ENCODE measurements around the gene RFC5. TPM values are rescaled to one million over a fixed set of nuclear protein-coding genes. Genes with fewer than 3 reads are reported as not detected.

The RFC5 gene
- total and polyA plus RNA-seq, 2 donors: 12.9 to 41.5 TPM

DNA sequence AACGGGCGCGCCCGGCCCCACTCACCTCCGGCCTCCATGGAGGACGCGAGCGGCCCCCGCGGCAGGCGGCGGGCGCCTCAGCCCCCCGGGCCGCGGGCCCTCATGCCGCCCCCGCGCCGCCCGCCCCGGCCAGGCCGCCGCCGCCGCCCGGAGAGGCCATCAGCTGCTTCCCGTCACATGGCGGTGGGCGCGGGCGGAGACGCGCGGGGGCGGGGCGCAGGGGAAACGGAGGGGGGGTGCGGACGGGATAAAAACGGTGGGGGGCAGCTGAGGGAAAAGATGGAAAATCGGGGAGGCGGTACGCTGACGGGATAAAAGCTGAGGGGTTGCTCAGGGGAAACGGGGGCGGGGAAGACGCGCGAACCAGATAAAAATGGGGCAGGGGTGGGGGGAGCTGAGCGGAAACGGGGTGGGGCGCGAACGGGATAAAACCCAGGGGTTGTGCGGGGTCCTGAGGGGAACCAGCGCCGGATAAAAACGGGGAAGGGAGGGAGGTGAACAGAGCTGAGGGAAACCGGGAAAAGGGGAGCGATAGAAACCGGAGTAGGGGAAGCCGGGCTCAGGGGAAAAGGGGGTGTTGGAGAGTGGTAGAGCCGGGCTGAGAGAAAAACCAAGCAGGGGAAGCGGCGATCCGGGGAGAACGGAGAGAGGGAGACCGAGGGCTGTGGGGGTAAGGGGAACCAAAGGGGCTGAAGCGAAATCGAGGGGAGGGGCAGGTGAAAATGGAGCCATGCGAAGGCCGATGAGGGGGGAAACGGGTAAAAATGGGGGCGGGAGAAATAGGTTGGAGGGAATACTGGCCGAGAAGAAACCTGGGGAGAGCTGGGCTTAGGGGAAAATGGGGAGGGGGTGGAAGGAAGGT, 44.7 kb downstream of the RFC5 start, which contains the start of gene WSB2:
Gene WSB2, minus strand, starts transcription at position 169 of the 862 bp plus-strand sequence. Its CDS starts 131 bp downstream, at position 38.
- peaks cover 0 to 8% of the 10 kb centered on the region in 2 donors for H3K27me3 ChIP-seq (ENCODE audit: control insufficient read depth in 2 of 2, insufficient read depth in 1 of 2, low read length in 1 of 2)
- 1% methylated on average over 76 of the region's 76 CpGs for WGBS
- H3K9me3 ChIP-seq (ENCODE audit: control insufficient read depth in 2 of 2, insufficient read depth in 1 of 2, low read length in 1 of 2): no peaks in the 10 kb centered on the region
- peak within 1 kb of the TSS; percentile 75 to 90 for H3K4me3 ChIP-seq (ENCODE audit: low read length in 2 of 2)
- peak within 1 kb of the TSS; percentile 84 to 93 for H3K27ac ChIP-seq (ENCODE audit: low read depth in 1 of 2, low read length in 1 of 2)
- H3K4me1 ChIP-seq (ENCODE audit: control insufficient read depth in 2 of 2, insufficient read depth in 2 of 2, low read length in 2 of 2): peaks cover 8 to 25% of the 10 kb centered on the region in 2 donors
- DNase-seq (ENCODE audit: low read depth in 6 of 9, low spot score in 9 of 9): peak in 4 of 9 donors; percentile 41 to 71 (median 48)
- no peaks in the 10 kb centered on the region for H3K36me3 ChIP-seq (ENCODE audit: control insufficient read depth in 2 of 2, insufficient read depth in 2 of 2, low read length in 1 of 2)

DNA sequence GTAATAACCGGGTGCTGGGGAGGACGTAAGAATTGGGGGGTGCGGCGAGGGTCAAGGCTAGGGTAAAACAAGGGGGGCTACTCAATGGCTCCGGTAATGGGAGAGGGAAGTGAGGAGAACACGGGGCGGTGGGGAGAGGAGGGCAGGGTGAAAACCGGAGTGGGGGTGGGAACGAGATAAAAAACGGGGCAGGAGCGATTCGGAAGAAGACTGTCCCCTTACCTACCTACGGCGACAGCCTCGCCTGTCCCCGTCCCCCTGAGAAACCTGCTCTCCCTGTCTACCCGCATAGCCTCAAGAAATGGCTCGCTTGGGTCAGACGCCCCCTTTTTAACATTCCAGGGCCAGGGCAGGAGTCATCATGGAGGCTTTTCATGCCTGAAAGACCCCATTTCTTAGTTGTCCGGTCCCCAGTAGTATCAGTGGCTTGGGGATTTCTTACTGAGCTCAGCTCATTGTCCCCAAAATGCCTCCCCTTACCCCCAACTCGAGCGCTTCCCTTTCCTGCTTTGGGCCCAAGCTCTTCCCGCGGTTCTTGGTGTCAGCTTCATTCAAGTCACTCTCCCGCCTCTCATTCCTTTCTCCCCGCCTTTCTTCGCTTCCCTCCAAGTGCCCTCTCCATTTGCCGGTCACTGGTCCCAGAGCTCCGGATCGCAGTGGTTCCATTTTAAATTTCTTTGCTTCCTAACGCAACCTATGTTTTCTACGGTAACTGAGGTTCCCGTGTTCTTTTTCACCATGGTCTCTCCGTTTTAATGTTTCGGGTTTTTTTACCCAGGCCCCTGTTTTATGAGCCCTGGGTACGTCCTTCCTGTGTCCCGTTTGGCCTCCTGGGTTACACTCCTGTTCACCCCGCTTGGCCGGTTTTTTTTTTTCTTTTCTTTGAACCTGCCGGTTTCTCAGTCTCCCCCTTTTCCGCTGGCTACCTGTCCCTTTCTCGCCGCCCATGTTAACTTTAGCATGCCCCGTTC, 45.7 kb downstream of the RFC5 start:
- DNase-seq (ENCODE audit: low read depth in 6 of 9, low spot score in 9 of 9): peak in 3 of 9 donors; percentile 20 to 52 (median 36)
- peak overlapping the region; percentile 75 to 90 for H3K4me3 ChIP-seq (ENCODE audit: low read length in 2 of 2)
- H3K36me3 ChIP-seq (ENCODE audit: control insufficient read depth in 2 of 2, insufficient read depth in 2 of 2, low read length in 1 of 2): no peaks in the 10 kb centered on the region
- peaks cover 0 to 8% of the 10 kb centered on the region in 2 donors for H3K27me3 ChIP-seq (ENCODE audit: control insufficient read depth in 2 of 2, insufficient read depth in 1 of 2, low read length in 1 of 2)
- under 1% methylated on average over 44 of the region's 44 CpGs for WGBS
- no peaks in the 10 kb centered on the region for H3K9me3 ChIP-seq (ENCODE audit: control insufficient read depth in 2 of 2, insufficient read depth in 1 of 2, low read length in 1 of 2)
- H3K27ac ChIP-seq (ENCODE audit: low read depth in 1 of 2, low read length in 1 of 2): peak overlapping the region; percentile 84 to 93
- H3K4me1 ChIP-seq (ENCODE audit: control insufficient read depth in 2 of 2, insufficient read depth in 2 of 2, low read length in 2 of 2): peaks cover 8 to 25% of the 10 kb centered on the region in 2 donors

DNA sequence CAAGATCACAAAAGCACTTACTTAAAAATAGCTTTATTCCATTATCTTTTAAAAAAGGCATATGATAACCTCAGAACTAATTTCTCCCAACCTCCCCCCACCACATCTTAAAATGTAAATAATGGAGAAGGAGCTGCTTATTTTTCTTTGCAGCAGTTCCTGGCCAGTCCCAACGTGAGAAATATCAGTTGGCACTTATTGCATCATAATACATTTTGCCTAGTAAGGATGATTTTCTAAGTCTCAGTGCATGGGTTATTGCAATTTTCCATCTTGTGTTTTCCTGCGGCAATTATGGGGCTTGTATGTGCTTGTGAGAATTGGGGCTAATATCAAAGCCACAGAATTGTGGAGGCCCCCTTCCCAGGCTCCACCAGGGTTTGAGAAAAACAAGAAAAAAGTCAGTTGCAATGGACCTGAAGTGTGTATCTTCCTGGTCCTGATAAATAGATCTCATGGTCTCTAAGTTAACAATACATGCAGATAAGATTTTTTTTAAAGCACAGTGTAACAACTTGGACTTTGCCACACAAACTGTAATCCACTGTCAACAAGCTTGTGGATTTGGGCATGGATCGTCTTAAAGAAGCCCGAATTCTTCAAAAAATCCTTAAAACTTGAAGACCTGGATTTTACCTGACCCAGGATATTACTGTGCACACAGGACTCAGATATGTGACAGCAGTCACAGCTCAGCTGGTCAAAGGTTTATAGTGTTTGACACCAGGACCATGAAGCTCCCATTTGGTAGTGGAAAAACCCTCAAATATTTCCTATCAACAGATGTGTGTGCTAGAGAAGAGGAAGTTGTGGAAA, 47.3 kb downstream of the RFC5 start:
- Histone ChIP-seq H3K27me3 (ENCODE audit: control insufficient read depth in 2 of 2, insufficient read depth in 1 of 2, low read length in 1 of 2) (peaks cover 0 to 8% of the 10 kb centered on the region in 2 donors), H3K4me3 (ENCODE audit: low read length in 2 of 2) (no peak overlapping the region), H3K36me3 (ENCODE audit: control insufficient read depth in 2 of 2, insufficient read depth in 2 of 2, low read length in 1 of 2) (no peaks in the 10 kb centered on the region), H3K9me3 (ENCODE audit: control insufficient read depth in 2 of 2, insufficient read depth in 1 of 2, low read length in 1 of 2) (no peaks in the 10 kb centered on the region), H3K4me1 (ENCODE audit: control insufficient read depth in 2 of 2, insufficient read depth in 2 of 2, low read length in 2 of 2) (peaks cover 8 to 25% of the 10 kb centered on the region in 2 donors), H3K27ac (ENCODE audit: low read depth in 1 of 2, low read length in 1 of 2) (no peak overlapping the region)
- 88% methylated on average over 4 of the region's 4 CpGs for WGBS
- DNase-seq (ENCODE audit: low read depth in 6 of 9, low spot score in 9 of 9): no peak

DNA sequence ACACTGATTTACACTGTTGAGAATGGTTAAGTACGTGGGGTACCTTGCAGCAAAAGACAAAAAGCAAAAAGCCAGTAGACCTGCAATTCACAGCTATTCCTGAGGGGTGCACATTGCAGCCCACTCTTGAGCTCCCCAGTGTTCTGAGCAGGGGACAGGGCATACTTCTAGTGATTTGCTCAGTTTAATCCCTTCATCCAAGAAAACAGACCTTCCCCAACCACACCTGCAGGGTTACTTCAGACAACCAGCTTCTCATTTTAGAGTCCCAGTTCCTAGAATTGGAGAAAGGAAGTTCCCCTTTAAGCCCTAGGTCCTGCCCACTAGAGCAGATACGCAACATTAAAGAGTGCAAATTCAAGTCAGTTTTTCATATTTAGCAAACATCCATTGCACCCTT, 48.1 kb downstream of the RFC5 start:
- peak in 3 of 9 donors; percentile 21 to 61 (median 36) for DNase-seq (ENCODE audit: low read depth in 6 of 9, low spot score in 9 of 9)
- Histone ChIP-seq H3K9me3 (ENCODE audit: control insufficient read depth in 2 of 2, insufficient read depth in 1 of 2, low read length in 1 of 2) (no peaks in the 10 kb centered on the region), H3K36me3 (ENCODE audit: control insufficient read depth in 2 of 2, insufficient read depth in 2 of 2, low read length in 1 of 2) (no peaks in the 10 kb centered on the region), H3K4me3 (ENCODE audit: low read length in 2 of 2) (no peak overlapping the region), H3K4me1 (ENCODE audit: control insufficient read depth in 2 of 2, insufficient read depth in 2 of 2, low read length in 2 of 2) (peaks cover 8 to 25% of the 10 kb centered on the region in 2 donors), H3K27me3 (ENCODE audit: control insufficient read depth in 2 of 2, insufficient read depth in 1 of 2, low read length in 1 of 2) (peaks cover 0 to 8% of the 10 kb centered on the region in 2 donors), H3K27ac (ENCODE audit: low read depth in 1 of 2, low read length in 1 of 2) (no peak overlapping the region)
- WGBS: 8% methylated on average over 2 of the region's 2 CpGs

DNA sequence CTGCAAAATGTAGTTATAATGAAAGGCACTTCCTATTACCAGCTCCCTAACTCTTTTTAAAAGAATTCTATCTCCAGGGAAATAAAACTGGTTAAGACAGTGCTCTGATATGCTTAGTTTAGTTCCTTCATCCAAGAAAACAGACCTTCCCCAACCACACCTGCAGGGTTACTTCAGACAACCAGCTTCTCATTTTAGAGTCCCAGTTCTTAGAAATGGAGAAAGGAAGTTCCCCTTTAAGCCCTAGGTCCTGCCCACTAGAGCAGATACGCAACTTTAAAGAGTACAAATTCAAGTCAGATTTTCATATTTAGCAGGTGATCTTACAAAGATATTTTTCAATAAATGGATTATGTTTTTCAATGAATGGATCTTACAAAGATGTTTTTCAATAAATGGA, 48.9 kb downstream of the RFC5 start:
- Histone ChIP-seq H3K36me3 (ENCODE audit: control insufficient read depth in 2 of 2, insufficient read depth in 2 of 2, low read length in 1 of 2) (no peaks in the 10 kb centered on the region), H3K9me3 (ENCODE audit: control insufficient read depth in 2 of 2, insufficient read depth in 1 of 2, low read length in 1 of 2) (no peaks in the 10 kb centered on the region), H3K4me3 (ENCODE audit: low read length in 2 of 2) (no peak overlapping the region), H3K27me3 (ENCODE audit: control insufficient read depth in 2 of 2, insufficient read depth in 1 of 2, low read length in 1 of 2) (peaks cover 0 to 8% of the 10 kb centered on the region in 2 donors), H3K27ac (ENCODE audit: low read depth in 1 of 2, low read length in 1 of 2) (no peak overlapping the region), H3K4me1 (ENCODE audit: control insufficient read depth in 2 of 2, insufficient read depth in 2 of 2, low read length in 2 of 2) (peaks cover 8 to 18% of the 10 kb centered on the region in 2 donors)
- 10% methylated on average over 1 of the region's 1 CpG for WGBS
- DNase-seq (ENCODE audit: low read depth in 6 of 9, low spot score in 9 of 9): no peak

DNA sequence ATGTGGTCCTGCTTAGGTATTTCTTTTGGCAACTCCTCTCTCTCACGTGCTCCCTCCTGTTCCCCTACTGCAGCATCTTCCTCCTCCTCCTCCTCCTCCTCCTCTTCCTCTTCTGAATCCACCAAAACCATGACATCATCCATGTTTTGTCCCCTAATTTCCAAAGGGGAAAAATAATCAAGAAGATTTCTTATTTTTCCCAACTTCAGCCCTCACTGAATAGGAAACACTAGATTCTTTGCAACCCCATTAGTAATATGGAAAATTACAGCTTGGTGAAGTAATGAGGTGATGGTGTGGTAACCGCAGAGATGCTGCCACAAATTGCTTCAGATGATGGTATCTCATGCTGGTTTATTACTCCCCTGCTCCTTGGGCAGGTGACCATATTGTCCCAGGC, 51.9 kb downstream of the RFC5 start:
- no peaks in the 10 kb centered on the region for H3K36me3 ChIP-seq (ENCODE audit: control insufficient read depth in 2 of 2, insufficient read depth in 2 of 2, low read length in 1 of 2)
- no peak overlapping the region for H3K27ac ChIP-seq (ENCODE audit: low read depth in 1 of 2, low read length in 1 of 2)
- H3K4me1 ChIP-seq (ENCODE audit: control insufficient read depth in 2 of 2, insufficient read depth in 2 of 2, low read length in 2 of 2): peaks cover 2 to 4% of the 10 kb centered on the region in 2 donors
- 96% methylated on average over 2 of the region's 2 CpGs for WGBS
- no peaks in the 10 kb centered on the region for H3K9me3 ChIP-seq (ENCODE audit: control insufficient read depth in 2 of 2, insufficient read depth in 1 of 2, low read length in 1 of 2)
- DNase-seq (ENCODE audit: low read depth in 6 of 9, low spot score in 9 of 9): no peak
- no peak overlapping the region for H3K4me3 ChIP-seq (ENCODE audit: low read length in 2 of 2)
- H3K27me3 ChIP-seq (ENCODE audit: control insufficient read depth in 2 of 2, insufficient read depth in 1 of 2, low read length in 1 of 2): no peaks in the 10 kb centered on the region

DNA sequence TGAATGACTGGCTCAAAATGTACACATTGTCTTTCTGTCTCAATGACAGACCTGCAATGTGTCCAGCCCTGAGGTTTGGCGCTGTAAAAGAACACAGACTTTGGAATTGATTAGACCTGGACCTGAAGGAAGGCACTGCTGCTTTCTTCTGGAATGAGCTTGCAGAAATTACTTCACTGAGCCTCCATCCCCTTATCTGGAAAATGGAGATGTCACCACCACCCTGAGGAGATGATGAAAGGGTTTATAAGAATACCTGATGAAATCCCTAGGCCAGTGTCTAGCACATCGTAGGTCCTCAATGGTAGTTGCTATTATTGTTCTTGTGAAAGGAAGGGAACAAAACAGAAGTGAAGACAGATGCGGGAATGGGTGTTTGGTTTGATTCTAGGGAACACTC, 54.1 kb downstream of the RFC5 start:
- Histone ChIP-seq H3K9me3 (ENCODE audit: control insufficient read depth in 2 of 2, insufficient read depth in 1 of 2, low read length in 1 of 2) (no peaks in the 10 kb centered on the region), H3K27ac (ENCODE audit: low read depth in 1 of 2, low read length in 1 of 2) (no peak overlapping the region), H3K36me3 (ENCODE audit: control insufficient read depth in 2 of 2, insufficient read depth in 2 of 2, low read length in 1 of 2) (no peaks in the 10 kb centered on the region), H3K4me1 (ENCODE audit: control insufficient read depth in 2 of 2, insufficient read depth in 2 of 2, low read length in 2 of 2) (peaks cover under 1 to 2% of the 10 kb centered on the region in 2 donors), H3K27me3 (ENCODE audit: control insufficient read depth in 2 of 2, insufficient read depth in 1 of 2, low read length in 1 of 2) (no peaks in the 10 kb centered on the region), H3K4me3 (ENCODE audit: low read length in 2 of 2) (no peak overlapping the region)
- WGBS: 98% methylated on average over 3 of the region's 3 CpGs
- no peak for DNase-seq (ENCODE audit: low read depth in 6 of 9, low spot score in 9 of 9)

DNA sequence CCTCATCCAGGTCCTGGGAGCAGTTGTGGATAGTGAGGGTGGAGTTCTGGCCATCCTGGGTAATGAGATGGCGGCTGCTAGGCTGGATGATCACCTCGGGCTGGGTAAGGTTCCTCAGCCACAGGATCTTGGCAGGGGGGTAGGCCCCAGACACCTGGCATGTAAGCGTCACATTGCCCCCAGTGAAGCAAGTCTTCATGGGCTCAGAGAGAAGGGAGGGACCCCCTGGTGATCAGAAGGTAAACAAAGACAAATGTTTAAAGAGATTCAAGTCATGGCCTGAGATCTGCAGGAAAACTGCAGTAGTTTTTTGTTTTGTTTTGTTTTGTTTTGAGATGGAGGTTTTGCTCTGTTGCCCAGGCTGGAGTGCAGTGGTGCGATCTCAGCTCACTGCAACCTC, 57.3 kb downstream of the RFC5 start:
- Histone ChIP-seq H3K27me3 (ENCODE audit: control insufficient read depth in 2 of 2, insufficient read depth in 1 of 2, low read length in 1 of 2) (no peaks in the 10 kb centered on the region), H3K4me1 (ENCODE audit: control insufficient read depth in 2 of 2, insufficient read depth in 2 of 2, low read length in 2 of 2) (no peaks in the 10 kb centered on the region), H3K4me3 (ENCODE audit: low read length in 2 of 2) (no peak overlapping the region), H3K9me3 (ENCODE audit: control insufficient read depth in 2 of 2, insufficient read depth in 1 of 2, low read length in 1 of 2) (peaks cover 0 to 1% of the 10 kb centered on the region in 2 donors), H3K36me3 (ENCODE audit: control insufficient read depth in 2 of 2, insufficient read depth in 2 of 2, low read length in 1 of 2) (no peaks in the 10 kb centered on the region), H3K27ac (ENCODE audit: low read depth in 1 of 2, low read length in 1 of 2) (no peak overlapping the region)
- no peak for DNase-seq (ENCODE audit: low read depth in 6 of 9, low spot score in 9 of 9)
- WGBS: 95% methylated on average over 4 of the region's 4 CpGs
